Skeletal muscle satellite cell (primary cell): ENCODE data around the gene RFX2.

Experiments
- H3K27me3 ChIP-seq: 2 replicates; pipeline ENCODE4 v1.7.0; 2013; ENCODE audit warnings: low read length; ENCODE audit not compliant: control insufficient read depth, insufficient read depth
- H3K36me3 ChIP-seq: 2 replicates; pipeline ENCODE4 v1.7.0; 2013; ENCODE audit warnings: mild to moderate bottlenecking, control low read depth, low read length; ENCODE audit not compliant: insufficient read depth
- H3K4me1 ChIP-seq: 2 replicates; pipeline ENCODE4 v1.7.0; 2013; ENCODE audit warnings: low read length; ENCODE audit not compliant: control insufficient read depth, insufficient read depth
- H3K4me2 ChIP-seq: 2 replicates; pipeline ENCODE4 v1.7.0; 2013; ENCODE audit warnings: mild to moderate bottlenecking, low read length
- H3K4me3 ChIP-seq: 2 replicates; pipeline ENCODE4 v1.7.0; 2013; ENCODE audit warnings: low read length
- H3K9ac ChIP-seq: 2 replicates; pipeline ENCODE4 v1.7.0; 2013; ENCODE audit warnings: mild to moderate bottlenecking, low read depth, low read length, moderate library complexity
- H3K9me3 ChIP-seq: replicated peaks from 2 replicates; pipeline ENCODE4 v1.7.0; 2013; ENCODE audit warnings: mild to moderate bottlenecking, control low read depth, low read length

Gene RFX2

DNA sequence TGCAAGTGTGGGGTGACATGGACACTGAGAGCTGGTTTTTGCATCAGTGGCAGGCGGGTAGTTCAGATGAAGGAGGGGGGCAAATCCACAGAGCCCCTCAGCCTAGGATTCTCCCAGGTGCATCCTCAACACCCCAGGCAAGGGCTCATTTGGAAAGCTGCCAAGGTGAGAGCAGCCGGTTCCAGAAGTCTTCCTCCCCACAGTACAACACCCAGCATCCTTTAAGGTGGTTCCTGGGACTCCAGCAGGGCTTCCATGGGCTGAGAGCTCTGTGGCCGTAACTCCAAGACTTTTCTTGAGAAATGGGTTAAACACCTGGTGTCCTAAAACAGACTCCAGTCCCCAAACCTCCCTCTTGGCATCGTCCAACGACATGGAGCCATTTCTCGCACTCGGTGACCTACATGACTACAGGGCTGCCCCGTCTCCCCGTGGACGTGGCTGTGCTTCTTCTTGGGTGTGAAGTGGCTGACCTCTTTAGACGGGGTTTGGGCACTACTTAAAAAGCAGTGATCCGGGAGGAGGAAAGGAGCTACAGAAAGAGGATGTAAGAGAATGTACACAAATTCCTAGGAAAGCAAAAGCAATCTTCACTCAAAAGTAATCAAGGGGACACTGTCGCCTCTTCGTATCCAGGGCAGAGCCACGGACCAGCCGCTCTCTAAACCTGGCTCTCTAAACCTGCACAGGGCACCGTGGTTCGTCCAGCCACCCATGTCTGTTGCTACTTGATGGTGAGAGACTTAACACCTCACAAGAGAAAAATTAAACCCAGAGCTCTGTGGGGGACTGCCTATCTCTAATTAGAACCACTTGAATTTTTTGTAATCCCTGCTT lies 157.9 kb downstream of the RFX2 start:
- Histone ChIP-seq H3K4me3 (no peak overlapping the region), H3K36me3 (peaks cover 19% of the 10 kb centered on the region), H3K9ac (no peak overlapping the region), H3K9me3 (no peaks in the 10 kb centered on the region), H3K27me3 (no peaks in the 10 kb centered on the region), H3K4me2 (no peak overlapping the region), H3K4me1 (peaks cover 45% of the 10 kb centered on the region)

DNA sequence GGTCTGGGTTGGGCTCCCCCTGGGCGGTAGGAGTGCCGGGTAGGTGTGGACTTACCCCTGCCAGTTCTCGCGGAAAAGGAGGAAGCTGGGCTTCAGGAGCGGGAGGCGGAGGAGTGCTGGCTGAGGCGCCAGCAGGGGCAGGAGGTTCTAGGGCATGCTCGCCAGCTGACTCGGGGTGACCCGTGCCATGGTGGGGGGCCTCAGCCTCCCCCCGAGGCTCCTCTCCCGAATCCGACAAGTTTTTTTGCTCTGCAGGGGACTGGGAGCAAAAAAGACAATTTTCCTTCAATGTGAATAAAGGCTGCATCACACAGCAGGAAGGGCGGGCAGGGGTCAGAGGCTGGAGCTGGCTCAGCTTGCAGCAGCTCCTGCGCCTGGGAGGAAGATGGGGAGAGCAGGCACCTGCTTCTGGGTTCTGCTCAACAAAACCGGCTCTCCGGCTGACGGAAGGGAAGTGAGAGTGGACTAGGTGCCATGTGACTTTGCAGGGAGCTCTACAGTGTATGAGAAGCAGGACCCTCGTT lies 158.9 kb downstream of the RFX2 start:
- Histone ChIP-seq H3K4me3 (no peak overlapping the region), H3K9ac (no peak overlapping the region), H3K9me3 (no peaks in the 10 kb centered on the region), H3K4me1 (peaks cover 41% of the 10 kb centered on the region), H3K27me3 (no peaks in the 10 kb centered on the region), H3K4me2 (no peak overlapping the region), H3K36me3 (peaks cover 19% of the 10 kb centered on the region)

DNA sequence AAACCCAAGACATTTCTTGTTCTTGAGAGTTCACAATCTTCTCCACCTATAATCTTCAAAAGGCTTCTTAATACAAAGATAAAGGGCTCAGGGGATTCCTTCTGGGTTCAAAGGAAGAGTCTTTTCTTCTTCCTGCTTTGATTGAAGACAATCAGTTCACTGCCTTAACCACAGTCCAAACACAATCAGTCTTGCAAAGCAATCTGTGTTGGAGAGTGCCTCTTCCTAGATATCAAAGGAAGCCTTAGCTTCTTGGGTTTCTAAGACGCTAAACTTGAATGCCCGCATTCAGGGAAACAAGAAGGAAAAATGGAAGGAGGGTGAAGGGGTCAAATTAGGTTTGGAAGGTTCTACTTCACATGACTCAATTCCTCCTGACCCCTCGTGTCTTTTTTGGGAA lies 159.6 kb downstream of the RFX2 start:
- peaks cover 24% of the 10 kb centered on the region for H3K36me3 ChIP-seq
- no peak overlapping the region for H3K4me2 ChIP-seq
- no peak overlapping the region for H3K9ac ChIP-seq
- no peak overlapping the region for H3K4me3 ChIP-seq
- H3K9me3 ChIP-seq, result no peaks in the 10 kb centered on the region
- H3K27me3 ChIP-seq, result no peaks in the 10 kb centered on the region
- peaks cover 40% of the 10 kb centered on the region for H3K4me1 ChIP-seq

DNA sequence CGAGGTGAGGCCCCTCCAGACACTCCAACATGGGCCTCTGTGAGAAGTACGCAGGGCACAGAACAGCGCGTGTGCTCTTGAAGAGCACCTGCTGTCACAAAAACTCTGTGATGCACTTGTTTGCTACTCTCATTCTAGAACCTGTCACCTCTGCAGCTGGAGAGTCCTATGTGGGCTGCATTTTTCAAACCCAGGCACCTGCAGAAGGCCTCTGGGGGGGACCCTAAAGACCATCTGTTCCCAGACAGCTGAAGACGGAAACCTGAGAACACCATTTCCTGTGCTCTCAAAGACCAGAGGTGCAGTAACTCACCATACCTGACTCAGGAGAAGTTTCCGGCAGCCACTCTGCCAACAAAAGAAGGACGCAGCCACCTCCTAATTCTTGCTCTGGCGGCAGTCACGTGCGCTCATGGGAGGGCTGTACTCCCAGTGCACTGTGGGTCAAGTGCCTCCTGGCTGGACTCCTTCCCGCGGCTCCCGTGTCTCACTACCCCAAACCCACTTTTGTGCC lies 160.5 kb downstream of the RFX2 start:
- Histone ChIP-seq H3K4me3 (no peak overlapping the region), H3K4me1 (peaks cover 32% of the 10 kb centered on the region), H3K9ac (no peak overlapping the region)

DNA sequence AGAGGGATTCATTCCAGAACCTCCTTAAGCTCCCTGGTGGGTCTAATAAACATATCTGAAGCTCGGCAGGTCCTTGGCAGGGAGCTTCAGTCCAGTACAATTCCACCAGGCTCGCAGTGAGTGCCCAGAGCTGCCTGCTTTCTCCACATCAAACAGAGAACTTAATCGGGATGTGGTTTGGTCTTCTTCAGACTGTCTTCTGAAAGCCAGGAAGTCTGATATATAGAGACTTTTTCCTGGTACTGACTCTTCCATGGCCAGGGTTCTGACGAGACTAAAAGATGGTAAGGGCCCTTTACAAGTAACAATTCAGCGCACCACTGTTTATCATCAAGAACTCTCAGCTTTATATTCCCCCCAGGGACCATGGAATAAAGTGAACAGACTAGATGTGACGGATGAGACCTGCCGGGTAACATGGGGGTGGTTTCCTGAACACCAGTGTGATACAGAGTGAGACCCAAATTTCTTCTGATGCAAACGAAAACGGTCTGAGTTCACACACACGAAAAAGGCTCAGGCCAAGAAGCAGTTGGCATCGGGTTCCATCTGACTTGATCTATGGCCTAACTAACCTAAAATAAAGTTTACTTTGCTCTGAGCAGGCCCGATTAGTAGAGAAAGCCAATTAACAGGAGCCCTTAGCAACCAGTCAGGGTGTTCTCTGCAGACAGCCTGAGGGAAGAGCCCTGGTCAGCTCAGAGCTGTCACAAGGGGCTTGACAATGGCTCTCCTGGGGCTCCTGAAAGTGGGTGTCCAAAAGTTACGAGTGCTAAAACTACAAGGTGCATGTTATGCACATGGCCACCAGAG lies 161.3 kb downstream of the RFX2 start:
- H3K4me1 ChIP-seq, result peaks cover 25% of the 10 kb centered on the region
- no peak overlapping the region for H3K4me3 ChIP-seq
- H3K9me3 ChIP-seq, result no peaks in the 10 kb centered on the region
- H3K9ac ChIP-seq, result no peak overlapping the region
- H3K27me3 ChIP-seq, result no peaks in the 10 kb centered on the region
- H3K4me2 ChIP-seq, result no peak overlapping the region
- peaks cover 28% of the 10 kb centered on the region for H3K36me3 ChIP-seq

More for the DNA sequence above, 160.5 kb downstream of the RFX2 start:
- no peak overlapping the region for H3K4me2 ChIP-seq
- no peaks in the 10 kb centered on the region for H3K27me3 ChIP-seq
- no peaks in the 10 kb centered on the region for H3K9me3 ChIP-seq
- H3K36me3 ChIP-seq, result peaks cover 28% of the 10 kb centered on the region

DNA sequence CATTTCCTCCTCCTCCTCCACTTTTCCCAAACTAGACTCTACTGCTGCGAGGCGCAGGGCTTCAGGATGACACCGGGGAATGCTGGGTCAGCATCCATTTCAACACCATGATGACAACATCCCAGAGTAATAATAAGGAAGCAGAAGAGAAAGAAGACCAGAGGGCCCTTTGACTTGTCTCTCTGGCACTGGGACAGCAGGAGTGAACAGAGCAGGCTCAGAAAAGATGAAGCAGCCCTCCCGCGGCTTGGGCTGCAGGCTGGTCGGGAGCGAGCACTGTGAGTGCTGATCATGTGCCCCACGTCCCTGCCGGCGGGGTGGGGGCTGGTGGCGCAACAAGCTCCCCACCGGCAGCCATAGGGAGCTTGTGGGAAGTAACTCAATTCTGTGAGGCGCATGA lies 162.9 kb downstream of the RFX2 start:
- Histone ChIP-seq H3K4me3 (no peak overlapping the region), H3K4me1 (peaks cover 16% of the 10 kb centered on the region), H3K9me3 (no peaks in the 10 kb centered on the region), H3K36me3 (peaks cover 32% of the 10 kb centered on the region), H3K9ac (no peak overlapping the region), H3K4me2 (no peak overlapping the region), H3K27me3 (no peaks in the 10 kb centered on the region)

DNA sequence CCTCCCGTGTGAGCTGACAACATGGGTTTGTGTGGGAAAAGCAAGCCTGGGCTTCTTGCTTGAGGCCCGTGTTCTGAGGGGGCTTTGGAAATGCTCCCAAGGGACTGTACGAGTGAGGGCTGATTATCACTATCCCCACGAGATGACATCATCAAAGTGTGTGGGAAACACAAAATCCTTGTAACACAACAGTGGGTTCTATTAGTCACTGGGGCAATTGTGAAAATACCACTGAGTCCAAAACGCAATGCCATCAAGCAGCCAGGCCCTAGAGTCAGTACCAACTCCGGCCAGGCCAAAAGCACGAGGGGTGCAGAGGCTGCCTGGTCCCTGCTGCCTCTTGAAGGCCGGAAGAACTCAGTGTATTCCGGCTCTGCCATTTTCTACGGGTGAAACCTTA lies 166.7 kb downstream of the RFX2 start:
- Histone ChIP-seq H3K36me3 (peaks cover 37% of the 10 kb centered on the region), H3K4me3 (no peak overlapping the region), H3K4me2 (no peak overlapping the region), H3K9me3 (no peaks in the 10 kb centered on the region), H3K9ac (no peak overlapping the region), H3K27me3 (no peaks in the 10 kb centered on the region), H3K4me1 (peaks cover 8% of the 10 kb centered on the region)
